Liver (tissue), 9 donors: ENCODE data around the gene EFR3B. TPM values are rescaled to one million over a fixed set of nuclear protein-coding genes. Genes with fewer than 3 reads are reported as not detected.

ENCODE experiments used
- DNase-seq: peaks from one replicate; pipeline ENCODE4 v3.0.0-alpha.2; 2017; ENCODE audit warnings: low spot score
- H3K27ac ChIP-seq, 2 donors: one replicate each; pipeline ENCODE4 v1.7.0; 2013; ENCODE audit warnings: inconsistent platforms in 2 of 2, low read length in 2 of 2, control low read depth in 1 of 2, low read depth in 1 of 2, mild to moderate bottlenecking in 1 of 2
- H3K27me3 ChIP-seq, 4 donors: one replicate each; pipeline versions ENCODE4 v1.6.1 to v1.7.0; 2013; ENCODE audit warnings: low read length in 3 of 4, inconsistent platforms in 1 of 4, mild to moderate bottlenecking in 1 of 4, moderate library complexity in 1 of 4; ENCODE audit not compliant: control insufficient read depth in 4 of 4, insufficient read depth in 4 of 4
- H3K36me3 ChIP-seq, 4 donors: one replicate each; pipeline versions ENCODE4 v1.6.1 to v1.7.0; 2013; ENCODE audit warnings: low read length in 3 of 4, mild to moderate bottlenecking in 3 of 4, low read depth in 1 of 4, moderate library complexity in 1 of 4; ENCODE audit not compliant: control insufficient read depth in 4 of 4, insufficient read depth in 3 of 4
- H3K4me1 ChIP-seq, 4 donors: one replicate each; pipeline versions ENCODE4 v1.6.1 to v1.7.0; 2013; ENCODE audit warnings: low read length in 3 of 4, mild to moderate bottlenecking in 3 of 4, moderate library complexity in 1 of 4; ENCODE audit not compliant: control insufficient read depth in 4 of 4, insufficient read depth in 4 of 4
- H3K4me3 ChIP-seq, 3 donors: one replicate each; pipeline versions ENCODE4 v1.6.1 to v1.7.0; 2013; ENCODE audit warnings: low read length in 3 of 3, control low read depth in 1 of 3, low read depth in 1 of 3, mild to moderate bottlenecking in 1 of 3
- H3K9ac ChIP-seq, 2 donors: one replicate each; pipeline ENCODE4 v1.7.0; 2013; ENCODE audit warnings: low read length in 2 of 2, mild to moderate bottlenecking in 2 of 2, moderate library complexity in 2 of 2, control low read depth in 1 of 2, low read depth in 1 of 2
- H3K9me3 ChIP-seq, 4 donors: one replicate each; pipeline versions ENCODE4 v1.6.1 to v1.7.0; 2013; ENCODE audit warnings: low read length in 3 of 4; ENCODE audit not compliant: control insufficient read depth in 4 of 4
- ATF3 ChIP-seq: IDR thresholded peaks from 2 replicates; pipeline ENCODE4 v1.6.1; 2016; ENCODE audit warnings: antibody characterized with exemption
- CTCF ChIP-seq: fragments of 150-350 bp; IDR thresholded peaks from 2 replicates; pipeline ENCODE4 v1.5.1; 2017; ENCODE audit warnings: improper control_type of control experiment, low read depth, low read length; ENCODE audit not compliant: missing input control
- EGR1 ChIP-seq, 2 donors: IDR thresholded peaks; 2 replicates each; pipeline ENCODE4 v1.6.1; 2016 to 2018; ENCODE audit warnings: antibody characterized with exemption in 2 of 2, low read depth in 2 of 2
- FOXA1 ChIP-seq: IDR thresholded peaks from 2 replicates; pipeline ENCODE4 v1.6.1; 2016; ENCODE audit warnings: antibody characterized with exemption
- FOXA2 ChIP-seq: IDR thresholded peaks from 2 replicates; pipeline ENCODE4 v1.6.1; 2016; ENCODE audit warnings: antibody characterized with exemption
- GABPA ChIP-seq, 2 donors: IDR thresholded peaks in 1 of 2; conservative IDR thresholded peaks in 1 of 2; 2 replicates each; pipeline ENCODE4 v1.6.1; 2016; ENCODE audit warnings: antibody characterized with exemption in 2 of 2, mild to moderate bottlenecking in 1 of 2, moderate library complexity in 1 of 2
- HNF4A ChIP-seq, 2 donors: conservative IDR thresholded peaks; 2 replicates each; pipeline ENCODE4 v1.6.1; 2016; ENCODE audit warnings: antibody characterized with exemption in 2 of 2, mild to moderate bottlenecking in 2 of 2
- JUND ChIP-seq, 2 donors: IDR thresholded peaks; 2 replicates each; pipeline ENCODE4 v1.6.1; 2016; ENCODE audit warnings: antibody characterized with exemption in 2 of 2
- MAX ChIP-seq: IDR thresholded peaks from 2 replicates; pipeline ENCODE4 v1.6.1; 2016; ENCODE audit warnings: antibody characterized with exemption
- RAD21 ChIP-seq, 2 donors: IDR thresholded peaks; 2 replicates each; pipeline ENCODE4 v1.6.1; 2016; ENCODE audit warnings: antibody characterized with exemption in 2 of 2, mild to moderate bottlenecking in 2 of 2
- REST ChIP-seq: IDR thresholded peaks from 2 replicates; pipeline ENCODE4 v1.6.1; 2016; ENCODE audit warnings: antibody characterized with exemption, mild to moderate bottlenecking
- RXRA ChIP-seq, 2 donors: IDR thresholded peaks; 2 replicates each; pipeline ENCODE4 v1.6.1; 2017 to 2018; ENCODE audit warnings: antibody characterized with exemption in 2 of 2, mild to moderate bottlenecking in 1 of 2
- YY1 ChIP-seq: IDR thresholded peaks from 2 replicates; pipeline ENCODE4 v1.6.1; 2016; ENCODE audit warnings: antibody characterized with exemption, mild to moderate bottlenecking
- WGBS: extraction: QIAGEN DNeasy Blood & Tissue Kit; methylation state at CpG from one replicate; pipeline ENCODE4 v1.1.7; 2013; 5-methylcytosine and 5-hydroxymethylcytosine counted together
- polyA plus RNA-seq, 2 donors: library from polyadenylated mRNA; stranded (reverse) in 1 of 2; unstranded in 1 of 2; fragments of 200-250 nt in 1 of 2; fragments of >200 nt in 1 of 2; fragmentation: Nextera tagmentation in 1 of 2; extraction: Ambion mirVana in 1 of 2; gene quantifications; one replicate each; pipeline versions ENCODE4 v1.2.1 to v1.2.3, GENCODE V29; 2013 to 2015
- total RNA-seq, 2 donors: library from RNA; depleted of rRNA; stranded (reverse); fragments of >200 nt; gene quantifications; one replicate each; pipeline ENCODE4 v1.2.3, GENCODE V29; 2014
- donor health status: healthy.
- donor health status: healthy.
- donor health status: healthy.
- donor health status: healthy.
- donor health status: healthy.

EFR3B gene
- total and polyA plus RNA-seq, 4 donors: 0.05 to 0.33 (median 0.23) TPM

GRCh38 chr2:25197336-25198208, 155.7 kb downstream of the EFR3B start:
- no peaks in the 10 kb centered on the region for H3K9me3 ChIP-seq
- no peak overlapping the region for H3K27ac ChIP-seq
- H3K4me3 ChIP-seq: no peak overlapping the region
- no peak overlapping the region for H3K9ac ChIP-seq
- H3K4me1 ChIP-seq: no peaks in the 10 kb centered on the region
- no peaks in the 10 kb centered on the region for H3K27me3 ChIP-seq
- DNase-seq: no peak
- TF ChIP-seq RAD21 (IDR thresholded peaks at IDR 0.05): no peak
- no peak for TF ChIP-seq ATF3
- no peak for TF ChIP-seq CTCF
- no peak for TF ChIP-seq HNF4A (conservative IDR thresholded peaks at IDR 0.05)
- TF ChIP-seq FOXA2: no peak
- TF ChIP-seq EGR1 (IDR thresholded peaks at IDR 0.05; ENCODE audit: low read depth in 2 of 2): no peak
- no peak for TF ChIP-seq RXRA (IDR thresholded peaks at IDR 0.05)
- TF ChIP-seq JUND (IDR thresholded peaks at IDR 0.05): no peak
- TF ChIP-seq MAX: no peak
- no peak for TF ChIP-seq YY1
- TF ChIP-seq FOXA1: no peak
- TF ChIP-seq REST: no peak
- TF ChIP-seq GABPA (IDR thresholded peaks at IDR 0.05 in 1 of 2, conservative IDR thresholded peaks at IDR 0.05 in 1 of 2): no peak
- H3K36me3 ChIP-seq: no peaks in the 10 kb centered on the region
- 64% methylated on average over 12 of the region's 12 CpGs for WGBS

- H3K27me3 ChIP-seq: no peaks in the 10 kb centered on the region
- DNase-seq: no peak
- H3K36me3 ChIP-seq: no peaks in the 10 kb centered on the region
- H3K4me3 ChIP-seq: no peak overlapping the region
- H3K4me1 ChIP-seq: no peaks in the 10 kb centered on the region
- TF ChIP-seq REST: no peak
- no peak for TF ChIP-seq ATF3
- TF ChIP-seq FOXA1: no peak
- TF ChIP-seq FOXA2: no peak
- no peak for TF ChIP-seq YY1
- no peaks in the 10 kb centered on the region for H3K9me3 ChIP-seq
- 53% methylated on average over 4 of the region's 4 CpGs for WGBS
- H3K27ac ChIP-seq: no peak overlapping the region
- no peak overlapping the region for H3K9ac ChIP-seq
These were observed 156.3 kb downstream of the EFR3B start for GRCh38 chr2:25198209-25198525.
